Transverse colon (tissue), 4 donors: ENCODE data around the gene FAM149A. TPM values are rescaled to one million over a fixed set of nuclear protein-coding genes. Genes with fewer than 3 reads are reported as not detected.

ENCODE experiments used
- DNase-seq: peaks from one replicate; pipeline ENCODE4 v3.0.0-alpha.2; 2019
- H3K27ac ChIP-seq, 4 donors: fragments of 200-600 bp; sonication (generic); 2 replicates each; pipeline ENCODE4 v1.5.1; 2016 to 2018; ENCODE audit warnings: inconsistent platforms in 4 of 4
- H3K27me3 ChIP-seq: fragments of 200-600 bp; sonication (generic); 2 replicates; pipeline ENCODE4 v1.5.1; 2017; ENCODE audit warnings: inconsistent platforms
- H3K36me3 ChIP-seq, 4 donors: fragments of 200-600 bp; sonication (generic); 2 replicates each; pipeline ENCODE4 v1.5.1; 2017 to 2019; ENCODE audit warnings: inconsistent platforms in 4 of 4
- H3K4me1 ChIP-seq, 4 donors: fragments of 200-600 bp; sonication (generic); 2 replicates each; pipeline ENCODE4 v1.5.1; 2017 to 2020; ENCODE audit warnings: inconsistent platforms in 4 of 4
- H3K4me3 ChIP-seq, 4 donors: fragments of 200-600 bp; sonication (generic); 1 replicate in 1 of 4; 2 replicates in 3 of 4; pipeline versions ENCODE4 v1.5.1 to v1.6.1; 2017 to 2019; ENCODE audit warnings: inconsistent platforms in 4 of 4
- H3K9me3 ChIP-seq, 2 donors: fragments of 200-600 bp; sonication (generic); 2 replicates each; pipeline ENCODE4 v1.5.1; 2017 to 2019; ENCODE audit warnings: inconsistent platforms in 2 of 2
- CTCF ChIP-seq, 5 experiments: fragments of 200-600 bp in 3 of 5; fragments of 450-650 bp in 2 of 5; sonication (generic) in 3 of 5; IDR thresholded peaks; 1 replicate in 2 of 5; 2 replicates in 3 of 5; pipeline ENCODE4 v1.5.1; 2016 to 2017; ENCODE audit warnings: antibody characterized with exemption in 5 of 5, inconsistent platforms in 3 of 5, mild to moderate bottlenecking in 2 of 5, moderate library complexity in 1 of 5
- EP300 ChIP-seq: sonication (generic); formaldehyde crosslinking; IDR thresholded peaks from one replicate; pipeline ENCODE4 v1.6.1; 2017; ENCODE audit warnings: antibody characterized with exemption, low read depth
- POLR2A ChIP-seq: fragments of 450-650 bp; IDR thresholded peaks from one replicate; pipeline ENCODE4 v1.6.1; 2016; ENCODE audit warnings: antibody characterized with exemption, mild to moderate bottlenecking, moderate library complexity
- POLR2AphosphoS5 ChIP-seq, 3 donors: sonication (generic); formaldehyde crosslinking; IDR thresholded peaks; one replicate each; pipeline ENCODE4 v1.6.1; 2016; ENCODE audit warnings: antibody characterized with exemption in 3 of 3
- WGBS, 2 donors: methylation state at CpG; one replicate each; pipeline ENCODE4 v1.1.5; 2018; ENCODE audit warnings: low coverage in 1 of 2; 5-methylcytosine and 5-hydroxymethylcytosine counted together
- in situ Hi-C, 4 donors: fragments of 200-750 bp; cut with MboI; loops; one replicate each; pipeline versions ENCODE4 v1.15.0 to v1.15.1; 2017; ENCODE audit warnings: low sequenced_read_pairs in 3 of 4, low pct_ligation_motif_present in 1 of 4, low pct_unique_long_range_greater_than_20kb in 1 of 4
- intact Hi-C: fragments of 100-400 bp; cut with DNase I; formaldehyde crosslinking; loops from one replicate; pipeline ENCODE4 v1.15.1; 2023; ENCODE audit warnings: low total_unique reads
- total RNA-seq, 4 donors: library from RNA; depleted of rRNA; stranded (reverse); fragments of >200 nt; gene quantifications; one replicate each; pipeline ENCODE4 v1.1.0, GENCODE V29; 2016

FAM149A gene
- total RNA-seq, 4 donors from 2014 or later, result 10.8 to 20.1 (median 16.2) TPM

- peak overlapping the region in 1 of 4 donors; percentile 30 for H3K27ac ChIP-seq
- H3K4me3 ChIP-seq, result no peak overlapping the region
- H3K4me1 ChIP-seq, result no peaks in the 10 kb centered on the region
- H3K9me3 ChIP-seq, result no peaks in the 10 kb centered on the region
- intact Hi-C loops (no loop called here), in situ Hi-C loops (no loop called here)
- TF ChIP-seq EP300 (no peak), CTCF (IDR thresholded peaks at IDR 0.05) (no peak), POLR2A (no peak), POLR2AphosphoS5 (IDR thresholded peaks at IDR 0.05) (no peak)
- no peaks in the 10 kb centered on the region for H3K36me3 ChIP-seq
- no peaks in the 10 kb centered on the region for H3K27me3 ChIP-seq
- no peak for DNase-seq
- 47 to 81% methylated on average over 4 to 9 of the region's 9 CpGs for WGBS, 2 donors
Measured at GRCh38 chr4:186096681-186097165, 7.8 kb upstream of the FAM149A start.

- no peaks in the 10 kb centered on the region for H3K27me3 ChIP-seq
- H3K4me1 ChIP-seq, result no peaks in the 10 kb centered on the region
- TF ChIP-seq POLR2A, result no peak
- no peak for TF ChIP-seq POLR2AphosphoS5 (IDR thresholded peaks at IDR 0.05)
- TF ChIP-seq CTCF (IDR thresholded peaks at IDR 0.05), result no peak
- no peak for TF ChIP-seq EP300
- H3K9me3 ChIP-seq, result no peaks in the 10 kb centered on the region
- no peaks in the 10 kb centered on the region for H3K36me3 ChIP-seq
- intact Hi-C loops (no loop called here), in situ Hi-C loops (no loop called here)
- DNase-seq, result no peak
- H3K4me3 ChIP-seq, result no peak overlapping the region
- H3K27ac ChIP-seq, result peak overlapping the region in 1 of 4 donors; percentile 30
- WGBS, 2 donors, result 88 to 100% methylated on average over 2 to 5 of the region's 5 CpGs
Measured at GRCh38 chr4:186097386-186097785, 7.1 kb upstream of the FAM149A start.

- WGBS, 2 donors, result 87 to 96% methylated on average over 7 to 12 of the region's 12 CpGs
- no peak for DNase-seq
Measured at GRCh38 chr4:186102931-186103330, 1.6 kb upstream of the FAM149A start.

More at GRCh38 chr4:186102931-186103330, 1.6 kb upstream of the FAM149A start:
- H3K4me3 ChIP-seq, result no peak overlapping the region
- intact Hi-C loops, result no loop called here
- H3K36me3 ChIP-seq, result no peaks in the 10 kb centered on the region
- H3K4me1 ChIP-seq, result peaks cover 0 to 33% (median 20%) of the 10 kb centered on the region in 4 donors
- no peaks in the 10 kb centered on the region for H3K9me3 ChIP-seq
- H3K27ac ChIP-seq, result no peak overlapping the region
- peaks cover 6% of the 10 kb centered on the region for H3K27me3 ChIP-seq
- in situ Hi-C loops, result no loop called here
- TF ChIP-seq EP300, result no peak
- no peak for TF ChIP-seq POLR2A
- TF ChIP-seq CTCF (IDR thresholded peaks at IDR 0.05), result no peak
- TF ChIP-seq POLR2AphosphoS5 (IDR thresholded peaks at IDR 0.05), result no peak
